ENCODE data around the gene RRBP1. TPM values are rescaled to one million over a fixed set of nuclear protein-coding genes. Genes with fewer than 3 reads are reported as not detected.

The RRBP1 gene, protein sequence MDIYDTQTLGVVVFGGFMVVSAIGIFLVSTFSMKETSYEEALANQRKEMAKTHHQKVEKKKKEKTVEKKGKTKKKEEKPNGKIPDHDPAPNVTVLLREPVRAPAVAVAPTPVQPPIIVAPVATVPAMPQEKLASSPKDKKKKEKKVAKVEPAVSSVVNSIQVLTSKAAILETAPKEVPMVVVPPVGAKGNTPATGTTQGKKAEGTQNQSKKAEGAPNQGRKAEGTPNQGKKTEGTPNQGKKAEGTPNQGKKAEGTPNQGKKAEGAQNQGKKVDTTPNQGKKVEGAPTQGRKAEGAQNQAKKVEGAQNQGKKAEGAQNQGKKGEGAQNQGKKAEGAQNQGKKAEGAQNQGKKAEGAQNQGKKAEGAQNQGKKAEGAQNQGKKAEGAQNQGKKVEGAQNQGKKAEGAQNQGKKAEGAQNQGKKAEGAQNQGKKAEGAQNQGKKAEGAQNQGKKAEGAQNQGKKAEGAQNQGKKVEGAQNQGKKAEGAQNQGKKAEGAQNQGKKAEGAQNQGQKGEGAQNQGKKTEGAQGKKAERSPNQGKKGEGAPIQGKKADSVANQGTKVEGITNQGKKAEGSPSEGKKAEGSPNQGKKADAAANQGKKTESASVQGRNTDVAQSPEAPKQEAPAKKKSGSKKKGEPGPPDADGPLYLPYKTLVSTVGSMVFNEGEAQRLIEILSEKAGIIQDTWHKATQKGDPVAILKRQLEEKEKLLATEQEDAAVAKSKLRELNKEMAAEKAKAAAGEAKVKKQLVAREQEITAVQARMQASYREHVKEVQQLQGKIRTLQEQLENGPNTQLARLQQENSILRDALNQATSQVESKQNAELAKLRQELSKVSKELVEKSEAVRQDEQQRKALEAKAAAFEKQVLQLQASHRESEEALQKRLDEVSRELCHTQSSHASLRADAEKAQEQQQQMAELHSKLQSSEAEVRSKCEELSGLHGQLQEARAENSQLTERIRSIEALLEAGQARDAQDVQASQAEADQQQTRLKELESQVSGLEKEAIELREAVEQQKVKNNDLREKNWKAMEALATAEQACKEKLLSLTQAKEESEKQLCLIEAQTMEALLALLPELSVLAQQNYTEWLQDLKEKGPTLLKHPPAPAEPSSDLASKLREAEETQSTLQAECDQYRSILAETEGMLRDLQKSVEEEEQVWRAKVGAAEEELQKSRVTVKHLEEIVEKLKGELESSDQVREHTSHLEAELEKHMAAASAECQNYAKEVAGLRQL (N-terminal part only)
- total RNA-seq, result 102 and 132 TPM in 2 replicates

DNA sequence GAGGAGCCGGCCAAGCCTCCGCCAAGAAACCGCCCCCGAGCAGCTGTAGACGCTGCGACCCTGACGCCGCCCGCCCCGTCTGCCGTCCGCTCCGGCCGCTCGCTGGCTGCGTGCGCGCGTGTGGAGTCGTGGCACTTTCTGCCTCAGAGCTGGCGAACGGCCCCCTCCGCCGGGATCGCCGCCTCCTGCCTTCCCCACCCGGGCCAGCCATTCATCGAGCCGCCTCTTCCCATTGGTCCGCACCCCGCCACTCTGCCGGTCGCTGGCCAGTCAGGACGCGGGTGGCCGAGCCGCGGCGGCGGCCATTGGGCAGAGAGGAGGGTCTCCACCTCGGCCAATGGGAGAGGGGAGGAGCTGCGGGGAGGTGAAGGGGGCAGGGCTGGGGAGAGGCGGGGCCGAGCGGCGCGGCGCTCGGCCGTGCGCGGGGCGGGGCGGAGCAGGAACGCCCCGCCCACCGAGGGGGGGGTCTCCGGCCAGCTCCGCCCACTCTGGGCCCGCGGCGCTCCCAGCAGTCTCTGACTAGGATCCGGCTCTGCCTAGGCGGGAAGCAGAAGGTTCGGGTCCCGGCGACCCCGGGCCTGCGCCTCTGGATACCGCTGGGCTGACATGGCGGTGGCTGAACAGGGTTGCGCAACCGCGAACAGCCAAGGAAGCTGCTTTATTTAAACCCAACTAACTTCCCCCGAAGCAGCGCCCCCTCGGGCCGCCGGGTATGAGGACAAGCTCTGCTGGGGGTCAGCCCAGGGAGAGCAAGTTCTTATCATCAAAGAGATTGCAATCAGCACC lies at the start of gene RRBP1:
Gene RRBP1, minus strand, starts transcription at position 140 of the 786 bp plus-strand sequence. CDS start 21,735 bp downstream, outside the sequence.
- peak; percentile 92 for DNase-seq (ENCODE audit: low read depth, low spot score)

DNA sequence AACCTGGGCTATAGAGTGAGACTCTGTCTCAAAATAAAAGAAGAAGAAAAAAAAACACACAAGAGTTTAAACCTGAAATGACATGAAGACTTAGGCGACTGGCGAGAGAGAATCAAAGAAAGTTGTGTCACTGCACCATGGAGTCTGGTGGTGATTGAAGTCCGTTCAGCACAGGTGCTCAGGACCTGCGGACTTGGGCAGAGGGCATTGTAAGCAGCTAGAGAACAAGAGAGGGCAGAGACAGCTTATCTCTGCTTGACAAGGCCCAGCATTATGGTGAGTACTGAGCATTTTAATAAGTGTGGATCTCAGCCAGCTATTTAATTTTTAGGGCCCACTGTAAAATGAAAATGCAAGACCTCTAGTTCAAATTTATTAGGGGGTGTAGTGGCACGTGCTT lies 49.2 kb upstream of the RRBP1 start:
- no peak for DNase-seq (ENCODE audit: low read depth, low spot score)

DNA sequence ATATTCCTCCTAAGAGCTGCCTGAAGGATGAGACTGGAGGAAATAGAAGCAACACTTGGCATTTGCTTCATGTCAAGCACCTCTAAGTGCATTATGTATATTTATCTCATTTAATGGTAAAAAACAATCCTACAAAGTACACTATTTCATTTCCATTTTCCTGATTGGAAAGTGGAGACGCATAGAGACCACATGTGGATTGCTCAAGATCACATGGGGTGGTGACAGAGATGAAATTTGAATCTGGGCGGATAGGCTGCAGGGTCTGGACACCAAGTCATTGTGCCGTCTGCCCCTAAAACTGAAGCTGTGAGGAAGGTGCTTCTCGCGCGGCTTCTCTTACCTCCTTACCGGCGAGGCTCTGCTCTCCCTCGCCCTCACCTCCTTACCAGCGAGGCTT lies 48.0 kb upstream of the RRBP1 start:
- DNase-seq (ENCODE audit: low read depth, low spot score), result no peak

DNA sequence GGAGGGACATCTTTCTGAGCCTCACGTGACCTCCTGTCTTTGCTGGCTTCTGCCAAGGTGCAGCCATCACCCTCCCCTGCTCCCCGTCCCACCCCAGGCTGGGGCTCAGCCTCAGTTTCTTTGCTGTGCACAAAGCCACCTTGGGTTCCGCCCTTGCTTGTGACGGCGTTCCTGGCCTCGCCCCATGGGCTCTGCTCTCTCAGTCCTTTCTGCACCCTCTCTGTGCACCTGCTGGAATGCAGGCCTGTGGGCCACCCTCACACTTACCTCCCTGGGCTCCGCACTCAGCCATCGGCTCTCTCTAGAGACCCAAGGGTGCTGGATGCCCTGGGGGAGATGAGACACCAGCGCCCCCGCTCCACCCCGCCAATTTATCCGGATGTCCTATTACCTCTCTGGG lies 46.0 kb upstream of the RRBP1 start:
- no peak for DNase-seq (ENCODE audit: low read depth, low spot score)

DNA sequence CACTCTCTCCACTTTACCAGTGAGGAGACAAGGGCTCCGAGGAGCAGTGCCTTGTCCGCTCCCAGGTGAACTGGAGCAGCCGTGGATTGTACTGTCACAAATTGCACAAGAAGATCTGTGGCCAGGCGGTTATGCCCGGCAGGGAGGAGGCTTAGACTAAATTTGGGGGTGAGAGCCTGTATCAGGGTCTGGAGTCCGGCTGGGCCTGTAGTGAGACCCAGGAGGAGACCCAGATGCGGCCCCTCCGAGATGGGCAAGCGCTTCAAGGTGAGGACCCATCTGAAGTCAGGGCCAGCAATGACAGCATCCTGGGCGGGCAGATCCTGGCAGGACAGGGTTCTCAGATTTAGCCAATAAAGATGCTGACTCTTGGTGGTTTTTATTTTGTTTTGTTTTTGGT lies 45.3 kb upstream of the RRBP1 start:
- no peak for DNase-seq (ENCODE audit: low read depth, low spot score)

DNA sequence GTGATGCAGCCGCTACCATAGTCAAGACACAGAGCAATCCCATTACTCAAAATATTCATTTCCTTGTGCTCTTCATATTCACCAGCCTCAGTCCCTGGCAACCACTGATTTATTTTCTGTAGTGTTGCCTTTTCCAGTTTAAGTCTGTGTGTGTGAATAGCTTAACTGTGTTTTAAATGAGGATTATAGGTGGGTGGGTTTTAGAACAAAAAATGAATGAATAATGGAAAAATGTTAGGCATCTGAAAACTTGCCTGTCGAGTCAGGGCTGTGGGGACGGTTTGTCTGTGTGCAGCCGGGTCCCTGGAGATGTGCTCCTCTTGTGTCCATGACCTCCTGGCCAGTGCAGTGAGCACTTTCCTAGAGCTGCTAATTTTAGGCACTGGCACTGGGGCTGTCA lies 44.9 kb upstream of the RRBP1 start:
- DNase-seq (ENCODE audit: low read depth, low spot score), result no peak

DNA sequence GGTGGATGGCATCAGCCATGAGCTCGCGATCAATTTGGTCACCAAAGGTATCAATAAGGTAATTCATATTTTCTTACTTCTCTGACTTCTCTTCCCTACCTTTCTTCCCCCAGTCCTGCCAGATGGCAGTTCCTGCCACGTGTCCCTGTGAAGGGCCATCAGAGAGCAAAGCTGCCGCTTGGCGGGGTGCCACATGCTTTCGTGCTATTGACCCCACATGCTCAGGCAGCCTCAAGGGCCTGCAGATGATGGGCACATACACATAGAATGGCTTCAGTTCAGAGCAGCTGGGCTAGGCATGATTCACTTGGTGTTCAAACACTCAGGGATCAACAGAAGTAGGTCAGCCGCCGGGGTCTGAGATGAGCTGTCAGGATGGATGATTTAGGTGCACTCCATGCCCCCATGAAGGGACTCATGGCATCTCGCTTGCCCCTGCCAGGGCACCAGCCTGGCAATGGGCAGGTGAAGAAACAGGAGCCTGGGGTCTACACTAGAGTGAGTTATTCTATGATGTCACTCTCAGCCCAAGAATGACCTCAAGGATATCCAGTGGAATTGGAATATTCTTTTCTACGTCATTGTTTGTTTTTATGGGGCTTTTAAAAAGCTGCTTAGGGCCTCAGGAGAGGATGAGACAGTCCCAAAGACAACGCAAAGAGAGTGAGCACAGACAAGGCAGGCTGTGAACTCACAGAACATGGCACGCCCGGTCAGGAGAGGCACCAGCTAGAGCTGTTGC lies 43.2 kb upstream of the RRBP1 start:
- DNase-seq (ENCODE audit: low read depth, low spot score), result no peak

DNA sequence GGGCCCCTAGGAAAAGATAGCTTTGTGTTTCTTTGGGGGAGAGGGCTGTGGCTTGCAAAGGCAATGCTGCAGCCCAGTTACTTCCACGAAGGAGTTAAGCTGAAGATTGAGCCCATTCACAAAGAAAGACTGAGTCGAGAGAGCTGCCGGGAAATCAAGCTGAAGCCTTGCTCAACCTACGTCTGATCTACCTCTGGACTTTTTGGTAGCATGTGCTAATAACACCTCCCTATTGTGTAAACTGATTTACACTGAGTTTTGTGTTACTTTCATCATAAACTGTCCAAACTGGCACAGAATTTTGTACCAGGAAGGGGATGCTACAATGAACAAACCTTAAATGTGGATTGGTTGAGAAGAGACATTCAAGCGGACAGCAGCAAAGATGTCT lies 41.3 kb upstream of the RRBP1 start:
- DNase-seq (ENCODE audit: low read depth, low spot score), result no peak

DNA sequence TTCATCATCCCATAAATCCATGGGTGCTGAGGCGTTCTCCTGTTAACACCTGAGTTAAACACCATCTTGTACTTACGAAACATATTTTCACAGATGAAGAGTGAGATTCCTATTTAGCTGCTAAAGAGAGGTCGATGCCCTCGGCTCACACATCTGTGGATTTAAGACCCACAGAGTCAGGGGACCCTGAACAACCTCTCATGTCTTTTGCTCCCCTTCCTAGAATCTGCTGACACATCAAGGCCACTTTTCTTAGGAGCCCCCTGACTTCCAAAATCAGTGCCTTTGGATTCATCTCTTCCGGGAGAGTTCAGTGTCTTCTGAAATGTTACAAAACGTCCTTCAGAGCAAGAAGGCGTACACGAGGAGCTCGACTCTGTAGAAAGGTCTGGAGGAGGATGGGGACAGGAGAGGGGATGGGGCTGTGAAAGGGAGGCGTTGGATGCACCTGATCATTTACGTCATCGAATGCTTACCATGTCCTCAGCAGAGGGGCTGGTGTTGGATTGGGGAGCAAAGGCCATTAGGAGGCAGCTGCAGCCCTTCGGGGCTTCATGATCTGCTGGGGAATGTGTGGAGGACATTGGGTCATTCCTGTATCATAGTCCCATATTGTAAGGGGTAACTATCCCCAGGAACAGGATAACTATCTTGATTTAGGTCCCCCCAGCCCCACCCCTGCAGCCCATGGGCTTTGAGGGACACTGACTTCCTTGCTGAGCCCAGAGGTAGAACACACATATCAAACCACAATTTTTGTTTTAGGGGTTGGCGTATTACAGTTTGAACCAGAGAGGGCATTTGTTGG lies 40.7 kb upstream of the RRBP1 start:
- DNase-seq (ENCODE audit: low read depth, low spot score), result no peak

DNA sequence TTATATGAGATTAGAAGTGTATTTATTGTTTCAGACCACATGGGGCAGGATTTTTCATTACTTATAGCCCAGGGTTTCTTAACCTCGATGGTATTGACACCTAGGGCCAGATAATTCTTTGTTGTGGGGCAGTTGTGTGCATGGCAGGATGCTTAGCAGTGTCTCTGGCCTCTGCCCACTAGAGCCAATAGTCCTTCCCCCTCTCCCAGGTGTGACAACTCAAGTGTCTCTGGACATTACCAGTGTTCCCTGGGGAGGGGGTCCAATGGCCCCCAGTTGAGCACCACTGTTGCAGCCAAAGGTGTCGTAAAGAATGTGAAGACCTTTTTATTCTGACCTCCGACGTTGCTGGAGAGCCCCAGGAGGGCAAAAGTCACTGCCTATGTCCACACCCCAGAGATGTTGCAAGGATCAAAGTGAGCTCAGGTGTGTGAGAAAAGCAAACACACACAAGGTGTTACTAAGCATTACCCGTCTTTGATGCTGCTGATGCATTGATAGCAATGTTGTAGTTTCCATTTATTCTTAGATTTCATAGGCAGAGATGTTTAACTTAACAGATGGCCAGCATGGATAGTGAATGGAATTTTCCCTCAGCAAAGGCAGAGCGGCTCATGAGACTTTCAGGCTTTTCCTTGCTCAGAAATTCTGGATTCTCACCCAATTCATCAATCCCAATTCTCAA lies 39.9 kb upstream of the RRBP1 start:
- DNase-seq (ENCODE audit: low read depth, low spot score), result no peak

DNA sequence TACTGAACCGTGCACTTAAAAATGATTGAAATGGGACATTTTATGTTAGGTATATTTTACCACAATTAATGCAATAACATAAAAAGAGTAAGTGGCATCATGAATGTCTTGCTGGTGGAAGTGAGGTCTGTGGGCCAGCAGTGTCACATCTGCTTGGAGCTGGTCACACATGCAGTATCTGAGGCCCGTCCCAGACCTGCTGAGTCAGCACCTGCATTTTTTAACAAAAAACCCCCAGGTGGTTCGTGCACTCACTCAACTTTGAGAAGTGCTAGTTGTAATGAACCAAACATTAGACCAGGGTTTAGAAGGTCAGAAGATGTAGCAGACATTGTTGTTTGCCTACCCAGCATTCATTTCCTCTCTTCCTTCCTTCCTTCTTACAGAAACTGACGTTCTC lies 38.7 kb upstream of the RRBP1 start:
- no peak for DNase-seq (ENCODE audit: low read depth, low spot score)

DNA sequence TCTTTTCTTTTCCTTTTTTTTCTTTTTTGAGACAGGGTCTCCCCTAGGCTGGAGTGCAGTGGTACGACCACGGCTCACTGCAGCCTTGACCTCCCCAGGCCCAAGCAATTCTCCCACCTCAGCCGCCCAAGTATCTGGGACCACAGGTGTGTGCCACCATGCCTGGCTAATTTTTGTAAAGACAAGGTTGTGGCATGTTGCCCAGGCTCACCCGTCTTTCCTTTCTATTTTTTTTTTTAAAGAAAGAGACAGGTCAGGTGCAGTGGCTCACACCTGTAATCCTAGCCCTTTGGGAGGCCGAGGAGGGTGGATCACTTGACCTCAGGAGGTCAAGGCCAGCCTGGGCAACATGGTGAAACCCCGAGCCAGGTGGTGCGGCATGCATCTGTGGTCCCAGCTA lies 34.3 kb upstream of the RRBP1 start:
- no peak for DNase-seq (ENCODE audit: low read depth, low spot score)

DNA sequence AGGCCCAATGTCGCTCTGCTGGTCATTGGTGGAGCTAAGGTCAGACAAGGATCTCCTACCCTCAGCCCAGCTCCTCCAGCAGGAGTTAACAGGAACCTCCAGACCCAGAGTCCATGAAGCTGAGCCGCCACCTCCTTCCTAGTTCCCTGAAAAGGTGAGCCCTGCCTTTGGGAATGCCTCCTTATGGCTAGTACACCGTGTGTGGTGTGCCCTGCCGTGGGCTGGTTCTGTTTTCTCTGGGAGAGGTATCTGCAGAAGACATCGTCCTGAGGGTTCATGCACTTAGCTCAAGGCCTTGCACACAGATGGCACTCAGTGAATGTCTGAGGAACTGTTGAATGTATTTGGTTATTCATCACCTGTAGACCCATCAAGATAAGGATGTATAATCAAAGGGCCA lies 33.0 kb upstream of the RRBP1 start:
- DNase-seq (ENCODE audit: low read depth, low spot score), result no peak

DNA sequence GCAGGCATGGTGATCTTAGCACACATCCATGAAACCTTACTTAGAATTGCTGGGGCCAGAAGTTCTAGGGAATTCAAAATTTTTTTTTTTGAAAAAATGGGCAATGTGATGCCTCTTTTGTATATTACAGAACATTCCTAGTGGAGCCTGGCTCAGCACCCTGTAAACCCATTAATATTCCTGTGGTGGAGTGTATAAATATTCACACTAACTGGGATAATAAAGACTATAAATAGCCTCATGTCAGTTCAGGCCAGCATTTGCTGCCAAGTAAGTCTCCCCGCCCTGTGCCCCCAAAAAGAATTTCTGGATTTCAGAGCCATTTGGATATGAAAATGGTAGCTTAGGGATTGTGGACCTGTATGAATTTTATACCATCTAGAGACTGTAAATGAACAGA lies 32.6 kb upstream of the RRBP1 start:
- DNase-seq (ENCODE audit: low read depth, low spot score), result no peak

DNA sequence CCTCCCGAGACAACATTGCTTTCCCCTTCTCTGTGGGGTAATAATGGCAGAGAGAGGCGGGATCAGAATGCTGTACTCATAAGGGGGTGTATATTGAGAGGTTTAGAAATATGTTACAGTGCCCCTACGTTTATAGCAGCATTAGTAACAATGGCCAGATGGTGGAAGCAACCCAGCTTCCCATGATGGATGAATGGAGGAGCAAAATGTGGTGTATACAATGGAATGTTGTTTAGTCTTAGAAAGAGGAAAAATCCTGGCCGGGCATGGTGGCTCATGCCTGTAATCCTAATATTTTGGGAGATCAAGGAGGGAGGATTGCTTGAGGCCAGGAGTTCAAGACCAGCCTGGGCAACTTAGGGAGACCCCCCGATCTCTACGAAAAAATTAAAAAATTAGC lies 30.7 kb upstream of the RRBP1 start:
- no peak for DNase-seq (ENCODE audit: low read depth, low spot score)

DNA sequence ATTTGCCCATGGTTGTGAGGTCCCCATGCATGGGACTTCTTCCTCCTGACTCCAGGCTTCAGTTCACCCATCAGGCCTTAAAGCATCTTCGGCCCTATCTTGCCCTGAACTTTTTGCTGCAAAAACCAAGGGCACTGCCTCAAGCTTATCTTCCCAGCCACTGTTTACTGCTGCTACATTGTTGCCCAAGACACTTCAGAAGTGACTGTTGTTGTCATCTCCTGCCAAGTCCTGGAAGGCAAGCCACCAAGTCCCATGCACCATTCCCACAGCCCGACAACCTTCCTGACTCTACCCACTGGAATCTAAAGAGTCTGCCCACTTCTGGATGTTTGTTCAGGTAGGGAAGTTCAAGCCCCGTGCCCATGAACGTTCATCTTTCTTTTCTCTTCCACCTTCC lies 30.2 kb upstream of the RRBP1 start:
- DNase-seq (ENCODE audit: low read depth, low spot score), result no peak

DNA sequence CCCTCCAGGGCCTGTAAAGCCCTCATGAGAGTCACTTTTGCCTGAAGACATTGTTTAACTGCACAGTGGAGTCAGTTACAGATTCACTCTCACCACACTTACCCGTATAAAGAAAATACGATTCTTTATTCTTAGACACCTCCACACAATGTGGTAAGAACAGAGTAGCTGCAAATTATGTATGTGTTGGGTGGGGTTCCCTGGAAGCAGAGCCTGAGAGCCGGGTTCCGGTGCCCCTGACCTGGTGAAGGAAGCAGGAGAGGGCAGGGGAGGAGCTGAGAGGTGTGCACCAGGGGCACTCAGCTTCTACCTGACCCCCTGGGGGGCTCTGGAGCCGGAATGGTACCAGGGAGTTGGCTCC lies 29.2 kb upstream of the RRBP1 start:
- DNase-seq (ENCODE audit: low read depth, low spot score), result no peak

DNA sequence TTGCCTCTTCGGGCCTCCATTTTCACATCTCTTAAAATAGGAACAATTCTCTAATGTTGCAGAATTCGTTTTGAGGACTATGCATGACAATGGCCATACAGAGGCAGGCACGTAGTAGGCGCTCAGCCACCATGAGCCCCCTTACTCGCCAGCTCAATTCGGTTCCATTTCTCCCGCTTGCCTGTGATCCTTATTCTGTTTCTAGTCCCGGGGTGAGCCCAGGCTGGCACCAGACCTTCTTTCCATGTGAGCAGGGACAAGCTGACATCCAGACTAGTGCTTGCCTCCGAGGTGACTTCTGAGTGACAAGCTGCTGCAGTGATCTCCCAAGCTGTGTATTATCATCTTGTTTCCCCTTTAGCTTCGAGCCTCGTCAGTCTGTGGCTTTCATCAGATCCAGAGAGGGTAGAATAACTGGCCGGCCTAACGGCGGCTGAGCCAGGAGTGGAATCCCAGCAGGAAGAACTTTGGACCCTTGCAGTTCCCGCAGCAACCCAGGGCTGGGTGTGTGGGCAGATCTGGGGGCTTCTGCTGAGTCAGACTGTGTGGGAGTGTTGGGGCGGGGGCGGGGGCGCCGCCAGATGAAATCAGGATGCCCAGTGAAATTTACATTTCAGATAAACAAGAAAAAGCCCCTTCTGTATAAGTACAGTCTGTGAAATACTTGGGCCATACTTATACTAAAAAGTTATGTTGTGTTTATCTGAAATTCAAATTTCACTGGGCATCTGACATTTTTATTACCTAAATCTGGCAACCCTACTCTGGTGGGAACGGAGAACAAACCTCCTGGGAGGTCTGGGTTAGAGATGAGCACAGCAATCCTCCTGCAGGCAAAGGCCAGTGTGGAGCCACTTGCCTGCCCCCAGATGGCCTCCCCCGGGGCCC lies 28.6 kb upstream of the RRBP1 start:
- DNase-seq (ENCODE audit: low read depth, low spot score), result no peak
